Measurements from ENCODE around the gene ZNF888. TPM values are rescaled to one million over a fixed set of nuclear protein-coding genes. Genes with fewer than 3 reads are reported as not detected.

The ZNF888 gene
- total RNA-seq, 1 donor from 2014 or later: 0.43 TPM

DNA sequence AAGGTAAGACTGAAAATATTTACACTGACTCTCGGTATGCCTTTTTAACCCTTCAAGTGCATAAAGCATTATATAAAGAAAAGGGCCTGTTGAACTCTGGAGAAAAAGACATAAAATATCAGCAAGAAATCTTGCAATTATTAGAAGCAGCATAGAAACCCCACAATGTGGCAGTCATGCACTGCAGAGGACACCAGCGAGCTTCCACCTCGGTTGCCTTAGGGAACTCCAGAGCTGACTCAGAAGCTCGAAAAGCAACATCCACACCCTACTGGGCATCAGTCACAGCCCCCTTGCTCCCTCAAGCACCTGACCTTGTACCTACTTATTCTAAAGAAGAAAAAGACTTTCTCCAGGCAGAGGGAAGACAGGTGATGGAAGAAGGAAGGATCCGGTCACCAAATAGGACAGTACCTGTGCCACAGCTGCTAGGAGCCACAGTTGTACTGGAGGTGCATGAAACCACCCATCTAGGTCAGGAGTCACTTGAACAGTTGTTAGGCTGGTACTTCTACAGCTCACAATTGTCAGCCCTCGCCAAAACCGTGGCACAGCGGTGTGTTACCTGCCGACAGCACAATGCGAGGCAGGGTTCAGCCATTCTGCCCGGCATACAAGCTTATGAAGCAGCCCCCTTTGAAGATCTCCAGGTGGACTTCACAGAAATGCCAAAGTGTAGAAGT is 36.5 kb upstream of the ZNF888 start:
- Histone ChIP-seq H3K27ac (no peak overlapping the region), H3K36me3 (peaks cover 23 to 50% of the 10 kb centered on the region in 2 donors), H3K9me3 (peaks cover 29 to 54% of the 10 kb centered on the region in 2 donors), H3K4me1 (peaks cover 0 to 9% of the 10 kb centered on the region in 2 donors), H3K27me3 (no peaks in the 10 kb centered on the region), H3K4me3 (no peak overlapping the region)
- TF ChIP-seq CTCF (IDR thresholded peaks at IDR 0.05): no peak
- intact Hi-C loops (cut with DNase I): loop anchor here (5.0 kb wide), 1 partner anchor 238 kb away; no protein-coding TSS in a partner anchor
- no peak for DNase-seq (ENCODE audit: low spot score in 2 of 2)

DNA sequence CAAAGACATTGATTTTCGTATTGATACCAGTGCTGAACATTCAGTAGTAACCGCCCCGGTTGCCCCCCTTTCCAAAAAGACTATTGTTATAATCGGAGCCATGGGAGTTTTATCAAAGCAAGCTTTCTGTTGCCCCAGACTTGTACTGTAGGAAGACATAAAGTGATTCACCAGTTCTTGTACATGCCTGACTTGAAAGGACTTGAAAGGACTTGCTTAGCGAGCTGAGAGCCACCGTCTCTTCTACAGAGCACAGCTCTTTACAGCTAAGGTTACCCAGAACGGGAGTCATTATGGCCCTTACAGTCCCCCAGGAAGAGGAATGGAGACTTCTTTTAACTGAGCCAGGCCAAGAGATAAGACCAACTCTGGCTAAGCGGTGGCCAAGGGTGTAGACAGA is 34.4 kb upstream of the ZNF888 start:
- intact Hi-C loops (cut with DNase I): no loop called here
- Histone ChIP-seq H3K4me3 (no peak overlapping the region), H3K36me3 (peaks cover 42 to 68% of the 10 kb centered on the region in 2 donors), H3K9me3 (peaks cover 45 to 71% of the 10 kb centered on the region in 2 donors), H3K27me3 (no peaks in the 10 kb centered on the region), H3K27ac (no peak overlapping the region), H3K4me1 (peaks cover 0 to 3% of the 10 kb centered on the region in 2 donors)
- no peak for TF ChIP-seq CTCF (IDR thresholded peaks at IDR 0.05)
- DNase-seq (ENCODE audit: low spot score in 2 of 2): no peak

GRCh38 chr19:52956917-52957316 is 33.7 kb upstream of the ZNF888 start:
- no peak overlapping the region for H3K27ac ChIP-seq
- H3K9me3 ChIP-seq: peaks cover 52 to 78% of the 10 kb centered on the region in 2 donors
- peaks cover 48 to 75% of the 10 kb centered on the region in 2 donors for H3K36me3 ChIP-seq
- no peaks in the 10 kb centered on the region for H3K27me3 ChIP-seq
- TF ChIP-seq CTCF (IDR thresholded peaks at IDR 0.05): no peak
- no peak overlapping the region for H3K4me3 ChIP-seq
- intact Hi-C loops (cut with DNase I): no loop called here
- DNase-seq (ENCODE audit: low spot score in 2 of 2): no peak
- peaks cover 0 to 3% of the 10 kb centered on the region in 2 donors for H3K4me1 ChIP-seq

DNA sequence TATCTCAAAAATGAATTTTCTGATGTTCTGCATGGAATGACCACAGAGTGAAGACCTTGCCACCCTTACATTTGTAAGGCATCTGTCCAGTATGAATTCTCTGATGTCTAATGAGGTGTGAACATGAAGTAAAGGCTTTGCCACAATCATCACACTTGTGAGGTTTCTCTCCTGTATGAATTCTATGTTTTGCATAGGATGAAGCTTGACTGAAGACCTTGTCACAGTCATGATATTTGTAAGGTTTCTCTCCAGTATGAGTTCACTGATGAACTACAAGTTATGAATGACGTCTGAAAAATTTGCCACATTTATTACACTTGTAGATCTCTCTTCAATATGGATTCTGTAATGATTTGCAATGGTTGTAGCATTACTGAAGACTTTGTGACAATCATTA is 26.2 kb upstream of the ZNF888 start:
- intact Hi-C loops (cut with DNase I): loop anchor here (10.0 kb wide), 1 partner anchor 165 kb away; the partner anchor contains the start of gene ZNF600
- Histone ChIP-seq H3K4me3 (no peak overlapping the region), H3K36me3 (peaks cover 40 to 48% of the 10 kb centered on the region in 2 donors), H3K27me3 (no peaks in the 10 kb centered on the region), H3K4me1 (no peaks in the 10 kb centered on the region), H3K9me3 (peaks cover 70 to 81% of the 10 kb centered on the region in 2 donors), H3K27ac (no peak overlapping the region)
- DNase-seq (ENCODE audit: low spot score in 2 of 2): no peak
- no peak for TF ChIP-seq CTCF (IDR thresholded peaks at IDR 0.05)

GRCh38 chr19:52948025-52948770 is 25.0 kb upstream of the ZNF888 start:
- H3K9me3 ChIP-seq: peaks cover 62 to 73% of the 10 kb centered on the region in 2 donors
- TF ChIP-seq CTCF (IDR thresholded peaks at IDR 0.05): no peak
- H3K4me1 ChIP-seq: peaks cover 0 to 2% of the 10 kb centered on the region in 2 donors
- H3K4me3 ChIP-seq: no peak overlapping the region
- peaks cover 31 to 38% of the 10 kb centered on the region in 2 donors for H3K36me3 ChIP-seq
- no peak for DNase-seq (ENCODE audit: low spot score in 2 of 2)
- no peak overlapping the region for H3K27ac ChIP-seq
- no peaks in the 10 kb centered on the region for H3K27me3 ChIP-seq
- intact Hi-C loops (cut with DNase I): loop anchor here (10.0 kb wide), 1 partner anchor 163 kb away; the partner anchor contains the start of gene ZNF600

Data from ascending aorta (tissue), 2 donors.